ENCODE data around the gene C6orf136.

- TF ChIP-seq CTCF (IDR thresholded peaks at IDR 0.05 in 2 of 3, conservative IDR thresholded peaks at IDR 0.05 in 1 of 3; ENCODE audit: control insufficient read depth in 2 of 3, extremely low read depth in 1 of 3, insufficient read depth in 1 of 3, low read depth in 3 of 3, low read length in 3 of 3) (no peak), ZNF687 (IDR thresholded peaks at IDR 0.05) (no peak), ASH2L (IDR thresholded peaks at IDR 0.05; ENCODE audit: borderline replicate concordance, low read depth) (no peak), ESRRA (IDR thresholded peaks at IDR 0.05; ENCODE audit: low read length) (no peak)
Measured at GRCh38 chr6:30644769-30645168, 2.2 kb upstream of the C6orf136 start.
